CD14-positive monocyte (primary cell): Measurements from ENCODE around the gene SNUPN. TPM values are rescaled to one million over a fixed set of nuclear protein-coding genes. Genes with fewer than 3 reads are reported as not detected.

Source experiments
- DNase-seq, 3 donors: peaks; one replicate each; pipeline ENCODE4 v3.0.0-alpha.2; 2011 to 2022
- H2AFZ ChIP-seq: 2 replicates; pipeline ENCODE4 v1.6.0; 2012; ENCODE audit warnings: mild to moderate bottlenecking, low read depth, low read length, inconsistent platforms; ENCODE audit not compliant: insufficient read depth, poor library complexity, severe bottlenecking
- H3K27ac ChIP-seq, 2 donors: 1 replicate in 1 of 2; 2 replicates in 1 of 2; pipeline ENCODE4 v1.5.1; 2012 to 2013; ENCODE audit warnings: low read length in 2 of 2, control low read depth in 1 of 2, inconsistent platforms in 1 of 2, low read depth in 1 of 2, mild to moderate bottlenecking in 1 of 2
- H3K27me3 ChIP-seq, 2 donors: one replicate each; pipeline versions ENCODE4 v1.6.0 to v1.6.1; 2011 to 2013; ENCODE audit warnings: low read length in 2 of 2; ENCODE audit not compliant: control insufficient read depth in 2 of 2, insufficient read depth in 2 of 2
- H3K36me3 ChIP-seq, 2 donors: replicated peaks in 1 of 2; 1 replicate in 1 of 2; 2 replicates in 1 of 2; pipeline versions ENCODE4 v1.5.1 to v1.6.1; 2012 to 2013; ENCODE audit warnings: low read length in 2 of 2, control low read depth in 1 of 2, inconsistent platforms in 1 of 2, mild to moderate bottlenecking in 1 of 2; ENCODE audit not compliant: insufficient read depth in 2 of 2, control insufficient read depth in 1 of 2
- H3K4me1 ChIP-seq, 2 donors: 1 replicate in 1 of 2; 2 replicates in 1 of 2; pipeline versions ENCODE4 v1.5.1 to v1.6.1; 2012 to 2013; ENCODE audit warnings: low read length in 2 of 2, control low read depth in 1 of 2, inconsistent platforms in 1 of 2, mild to moderate bottlenecking in 1 of 2, moderate library complexity in 1 of 2; ENCODE audit not compliant: insufficient read depth in 2 of 2, control insufficient read depth in 1 of 2
- H3K4me2 ChIP-seq: replicated peaks from 2 replicates; pipeline ENCODE3; 2012; ENCODE audit warnings: low read length, moderate library complexity, mild to moderate bottlenecking; ENCODE audit not compliant: poor library complexity, severe bottlenecking; ENCODE audit errors: extremely low read depth
- H3K4me3 ChIP-seq, 3 experiments: fragments of 200-600 bp in 1 of 3; sonication (generic) in 1 of 3; replicated peaks in 1 of 3; 1 replicate in 2 of 3; 2 replicates in 1 of 3; pipeline ENCODE4 v1.5.1; 2011 to 2013; ENCODE audit warnings: low read length in 3 of 3, mild to moderate bottlenecking in 3 of 3, control low read depth in 2 of 3, low read depth in 2 of 3, inconsistent platforms in 1 of 3, moderate library complexity in 1 of 3
- H3K79me2 ChIP-seq: 2 replicates; pipeline ENCODE4 v1.6.0; 2012; ENCODE audit warnings: mild to moderate bottlenecking, control low read depth, inconsistent platforms, low read length, moderate library complexity; ENCODE audit not compliant: insufficient read depth
- H3K9ac ChIP-seq: 2 replicates; pipeline ENCODE4 v1.6.0; 2017; ENCODE audit warnings: low read length, mild to moderate bottlenecking; ENCODE audit not compliant: insufficient read depth, poor library complexity, severe bottlenecking
- H3K9me3 ChIP-seq, 2 donors: replicated peaks in 1 of 2; 1 replicate in 1 of 2; 2 replicates in 1 of 2; pipeline versions ENCODE4 v1.5.1 to v1.6.1; 2012 to 2013; ENCODE audit warnings: low read length in 2 of 2, control low read depth in 1 of 2; ENCODE audit not compliant: control insufficient read depth in 1 of 2, insufficient read depth in 1 of 2
- H4K20me1 ChIP-seq: 2 replicates; pipeline ENCODE4 v1.6.0; 2012; ENCODE audit warnings: mild to moderate bottlenecking, low read length, control low read depth, moderate library complexity; ENCODE audit not compliant: insufficient read depth
- H3K27ac Mint-ChIP-seq, 7 donors: one replicate each; pipeline ENCODE4 v1.8.0; 2020; ENCODE audit warnings: mild to moderate bottlenecking in 7 of 7, mixed read lengths in 7 of 7, moderate library complexity in 6 of 7, inconsistent platforms in 2 of 7
- H3K27me3 Mint-ChIP-seq, 3 donors: one replicate each; pipeline ENCODE4 v1.8.0; 2021 to 2022; ENCODE audit warnings: low read depth in 3 of 3, mild to moderate bottlenecking in 3 of 3, mixed read lengths in 3 of 3, moderate library complexity in 3 of 3, inconsistent platforms in 1 of 3
- H3K36me3 Mint-ChIP-seq, 2 donors: one replicate each; pipeline ENCODE4 v1.8.0; 2020; ENCODE audit warnings: mixed read lengths in 2 of 2, inconsistent platforms in 1 of 2, mild to moderate bottlenecking in 1 of 2
- H3K4me1 Mint-ChIP-seq: one replicate; pipeline ENCODE4 v1.8.0; 2020; ENCODE audit warnings: mild to moderate bottlenecking, mixed read lengths
- H3K4me3 Mint-ChIP-seq, 2 donors: one replicate each; pipeline ENCODE4 v1.8.0; 2020; ENCODE audit warnings: mild to moderate bottlenecking in 2 of 2, mixed read lengths in 2 of 2, moderate library complexity in 1 of 2
- H3K9me3 Mint-ChIP-seq, 7 donors: one replicate each; pipeline ENCODE4 v1.8.0; 2020 to 2022; ENCODE audit warnings: mixed read lengths in 7 of 7, mild to moderate bottlenecking in 6 of 7, moderate library complexity in 6 of 7, inconsistent platforms in 2 of 7
- WGBS: methylation state at CpG from one replicate; pipeline ENCODE4 v1.1.5; 2013; ENCODE audit warnings: missing lambda C conversion rate; ENCODE audit not compliant: insufficient coverage; 5-methylcytosine and 5-hydroxymethylcytosine counted together
- intact Hi-C, 2 donors: fragments of 100-400 bp; cut with micrococcal nuclease; formaldehyde crosslinking; loops; one replicate each; pipeline versions ENCODE4 v1.15.0 to v1.15.1; 2023
- polyA plus RNA-seq, 3 donors: library from polyadenylated mRNA; depleted of rRNA in 1 of 3; unstranded in 2 of 3; stranded (reverse) in 1 of 3; fragments of 300-500 nt in 2 of 3; fragments of >200 nt in 1 of 3; fragmentation: Illumina TruSeq in 2 of 3; gene quantifications; 1 replicate in 2 of 3; 2 replicates in 1 of 3; pipeline ENCODE4 v1.2.3, GENCODE V29; 2012 to 2021
- TF ChIP-seq, protein P1 (sequence below): fragments of 200-600 bp; IDR thresholded peaks from one replicate; pipeline ENCODE4 v1.8.0; 2022; ENCODE audit warnings: antibody characterized with exemption, mild to moderate bottlenecking

The SNUPN gene
- polyA plus RNA-seq, 3 donors: 11.7 to 31.8 (median 29.3) TPM

DNA sequence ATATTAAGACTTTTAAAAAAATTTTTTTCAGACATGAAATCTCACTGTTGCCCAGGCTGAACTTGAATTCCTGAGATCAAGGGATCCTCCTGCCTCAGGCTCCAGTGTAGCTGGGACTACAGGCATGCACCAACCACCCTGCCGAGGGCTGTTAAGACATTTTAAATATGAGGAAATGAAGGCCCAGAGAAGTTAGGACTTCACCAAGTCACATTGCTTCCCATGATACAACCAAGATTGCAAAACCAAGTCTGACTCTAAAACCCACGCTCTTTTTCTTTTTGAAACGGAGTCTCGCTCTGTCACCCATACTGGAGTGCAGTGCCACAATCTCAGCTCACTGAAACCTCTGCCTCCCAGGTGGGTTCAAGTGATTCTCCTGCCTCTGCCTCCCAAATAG lies 74.4 kb downstream of the SNUPN start:
- H3K27ac Mint-ChIP-seq: peak overlapping the region; percentile 74 to 89 (median 82)
- Histone ChIP-seq H3K36me3 (no peaks in the 10 kb centered on the region), H3K79me2 (peaks cover 80% of the 10 kb centered on the region), H4K20me1 (peaks cover 74% of the 10 kb centered on the region), H3K27ac (peak overlapping the region; percentile 39 to 80), H3K4me2 (peak overlapping the region; percentile 27), H3K4me1 (peaks cover 12% of the 10 kb centered on the region in 2 donors), H3K9me3 (no peaks in the 10 kb centered on the region), H2AFZ (peak overlapping the region; percentile 47), H3K4me3 (peak overlapping the region in 1 of 3 experiments; percentile 39), H3K27me3 (no peaks in the 10 kb centered on the region), H3K9ac (peak overlapping the region; percentile 42)
- H3K36me3 Mint-ChIP-seq: peaks cover 3 to 5% of the 10 kb centered on the region in 2 donors
- H3K9me3 Mint-ChIP-seq: peaks cover 0 to 3% (median 0%) of the 10 kb centered on the region in 7 donors
- peak; percentile 38 to 67 (median 63) for DNase-seq
- peaks cover 27% of the 10 kb centered on the region for H3K4me1 Mint-ChIP-seq
- H3K27me3 Mint-ChIP-seq: peaks cover 0 to 1% (median 0%) of the 10 kb centered on the region in 3 donors
- peak overlapping the region; percentile 39 to 47 for H3K4me3 Mint-ChIP-seq
- WGBS: 0% methylated on average over 3 of the region's 4 CpGs
- TF ChIP-seq, protein P1, sequence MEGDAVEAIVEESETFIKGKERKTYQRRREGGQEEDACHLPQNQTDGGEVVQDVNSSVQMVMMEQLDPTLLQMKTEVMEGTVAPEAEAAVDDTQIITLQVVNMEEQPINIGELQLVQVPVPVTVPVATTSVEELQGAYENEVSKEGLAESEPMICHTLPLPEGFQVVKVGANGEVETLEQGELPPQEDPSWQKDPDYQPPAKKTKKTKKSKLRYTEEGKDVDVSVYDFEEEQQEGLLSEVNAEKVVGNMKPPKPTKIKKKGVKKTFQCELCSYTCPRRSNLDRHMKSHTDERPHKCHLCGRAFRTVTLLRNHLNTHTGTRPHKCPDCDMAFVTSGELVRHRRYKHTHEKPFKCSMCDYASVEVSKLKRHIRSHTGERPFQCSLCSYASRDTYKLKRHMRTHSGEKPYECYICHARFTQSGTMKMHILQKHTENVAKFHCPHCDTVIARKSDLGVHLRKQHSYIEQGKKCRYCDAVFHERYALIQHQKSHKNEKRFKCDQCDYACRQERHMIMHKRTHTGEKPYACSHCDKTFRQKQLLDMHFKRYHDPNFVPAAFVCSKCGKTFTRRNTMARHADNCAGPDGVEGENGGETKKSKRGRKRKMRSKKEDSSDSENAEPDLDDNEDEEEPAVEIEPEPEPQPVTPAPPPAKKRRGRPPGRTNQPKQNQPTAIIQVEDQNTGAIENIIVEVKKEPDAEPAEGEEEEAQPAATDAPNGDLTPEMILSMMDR: no peak
- intact Hi-C loops: no loop called here

Other genes starting within 250 kb of the SNUPN start
- 10 to 100 TPM in 1 of 3 donors, 1 to 10 TPM in 2; 2.3 to 20.7 (median 7.9) TPM for gene SIN3A, start 174.0 kb downstream of the SNUPN start, polyA plus RNA-seq
- gene PTPN9, start 46.4 kb downstream of the SNUPN start, polyA plus RNA-seq: 10 to 100 TPM; 21.1 to 40.1 (median 28.0) TPM
- gene IMP3, start 14.5 kb upstream of the SNUPN start, polyA plus RNA-seq: 100 to 1,000 TPM in 1 of 3 donors, 10 to 100 TPM in 2; 36.7 to 119 (median 99.3) TPM
- 1 to 10 TPM; 2.4 to 4.8 (median 2.4) TPM for gene SNX33, start 22.2 kb upstream of the SNUPN start, polyA plus RNA-seq
- not detected for gene CSPG4, start 87.1 kb upstream of the SNUPN start, polyA plus RNA-seq
- gene UBE2Q2, start 217.7 kb upstream of the SNUPN start, polyA plus RNA-seq: 10 to 100 TPM; 13.6 to 22.1 (median 20.9) TPM